MM.1S (cell line): Measurements from ENCODE around the gene SRD5A2.
"Not testable (repeated sequence)": the region's sequence is repeated elsewhere in the genome, so short reads cannot be mapped to it uniquely, and the experiment has no call there.

Experiments
- DNase-seq: peaks from one replicate; pipeline ENCODE4 v3.0.0-alpha.2; 2015
- H2AFZ ChIP-seq: fragments of 300-600 bp; sonication (generic); 2 replicates; pipeline ENCODE4 v1.6.0; 2016; ENCODE audit warnings: antibody characterized with exemption, low read length
- H3F3A ChIP-seq: fragments of 300-600 bp; sonication (generic); 2 replicates; pipeline ENCODE4 v1.6.1; 2016; ENCODE audit warnings: mild to moderate bottlenecking, antibody characterized with exemption, low read length, moderate library complexity, mixed read lengths; ENCODE audit not compliant: insufficient read depth
- H3K27ac ChIP-seq: fragments of 300-600 bp; sonication (generic); 2 replicates; pipeline ENCODE4 v1.5.1; 2016; ENCODE audit warnings: mild to moderate bottlenecking, low read length
- H3K27me3 ChIP-seq: fragments of 300-600 bp; sonication (generic); replicated peaks from 2 replicates; pipeline ENCODE4 v1.6.0; 2016; ENCODE audit warnings: low read length; ENCODE audit not compliant: insufficient read depth
- H3K36me3 ChIP-seq: fragments of 300-600 bp; sonication (generic); replicated peaks from 2 replicates; pipeline ENCODE4 v1.6.1; 2016; ENCODE audit warnings: mild to moderate bottlenecking, low read length, mixed read lengths; ENCODE audit not compliant: insufficient read depth
- H3K4me1 ChIP-seq: fragments of 300-600 bp; sonication (generic); 2 replicates; pipeline ENCODE4 v1.6.1; 2016; ENCODE audit warnings: low read length, mixed read lengths
- H3K4me2 ChIP-seq: fragments of 300-600 bp; sonication (generic); 2 replicates; pipeline ENCODE4 v1.6.0; 2016; ENCODE audit warnings: low read depth, low read length
- H3K4me3 ChIP-seq: fragments of 300-600 bp; sonication (generic); 2 replicates; pipeline ENCODE4 v1.5.1; 2016; ENCODE audit warnings: low read length, mixed read lengths
- H3K79me2 ChIP-seq: fragments of 300-600 bp; sonication (generic); 2 replicates; pipeline ENCODE4 v1.6.1; 2016; ENCODE audit warnings: mixed run types, low read length, mixed read lengths
- H3K9ac ChIP-seq: fragments of 300-600 bp; sonication (generic); 2 replicates; pipeline ENCODE4 v1.6.1; 2016; ENCODE audit warnings: low read length, mixed read lengths
- H3K9me2 ChIP-seq: fragments of 300-600 bp; sonication (generic); replicated peaks from 2 replicates; pipeline ENCODE4 v1.6.1; 2016; ENCODE audit warnings: mild to moderate bottlenecking, low read length, mixed read lengths; ENCODE audit not compliant: insufficient read depth
- H3K9me3 ChIP-seq: fragments of 300-600 bp; sonication (generic); replicated peaks from 2 replicates; pipeline ENCODE4 v1.6.1; 2016; ENCODE audit warnings: mild to moderate bottlenecking, low read length, mixed read lengths; ENCODE audit not compliant: insufficient read depth
- H4K20me1 ChIP-seq: fragments of 300-600 bp; sonication (generic); 2 replicates; pipeline ENCODE4 v1.6.1; 2016; ENCODE audit warnings: mild to moderate bottlenecking, low read length, moderate library complexity, mixed read lengths; ENCODE audit not compliant: insufficient read depth
- CTCF ChIP-seq: fragments of 300-600 bp; sonication (generic); IDR thresholded peaks from 2 replicates; pipeline ENCODE4 v1.5.1; 2016; ENCODE audit warnings: antibody characterized with exemption, low read length, mixed read lengths
- EZH2 ChIP-seq: fragments of 300-600 bp; sonication (generic); optimal IDR thresholded peaks from 2 replicates; pipeline ENCODE3; 2017; ENCODE audit warnings: low read depth, mild to moderate bottlenecking, antibody characterized with exemption, low read length, mixed read lengths
- EZH2phosphoT487 ChIP-seq: fragments of 300-600 bp; sonication (generic); IDR thresholded peaks from 2 replicates; pipeline ENCODE4 v1.6.1; 2018; ENCODE audit warnings: antibody characterized with exemption, low read length

SRD5A2 gene

GRCh38 chr2:31511376-31511775 is 69.4 kb downstream of the SRD5A2 start:
- no peaks in the 10 kb centered on the region for H3K79me2 ChIP-seq
- H2AFZ ChIP-seq, result no peak overlapping the region
- H3K4me2 ChIP-seq, result no peak overlapping the region
- no peaks in the 10 kb centered on the region for H3F3A ChIP-seq
- no peaks in the 10 kb centered on the region for H4K20me1 ChIP-seq
- no peak for TF ChIP-seq EZH2phosphoT487
- TF ChIP-seq CTCF, result no peak
- H3K4me1 ChIP-seq, result no peaks in the 10 kb centered on the region
- no peaks in the 10 kb centered on the region for H3K9me2 ChIP-seq
- H3K9ac ChIP-seq, result no peak overlapping the region
- H3K27me3 ChIP-seq, result no peaks in the 10 kb centered on the region
- no peak overlapping the region for H3K4me3 ChIP-seq
- H3K9me3 ChIP-seq, result no peaks in the 10 kb centered on the region
- H3K27ac ChIP-seq, result no peak overlapping the region
- H3K36me3 ChIP-seq, result no peaks in the 10 kb centered on the region
- DNase-seq, result no peak

- no peaks in the 10 kb centered on the region for H3K79me2 ChIP-seq
- no peak overlapping the region for H3K4me3 ChIP-seq
- H3K4me1 ChIP-seq, result no peaks in the 10 kb centered on the region
- H3K9ac ChIP-seq, result no peak overlapping the region
- no peaks in the 10 kb centered on the region for H3K27me3 ChIP-seq
- H3K27ac ChIP-seq, result no peak overlapping the region
- no peaks in the 10 kb centered on the region for H3K36me3 ChIP-seq
- TF ChIP-seq EZH2phosphoT487, result no peak
- no peak for TF ChIP-seq EZH2
- no peak for TF ChIP-seq CTCF
- no peaks in the 10 kb centered on the region for H3F3A ChIP-seq
- no peak for DNase-seq
- H2AFZ ChIP-seq, result no peak overlapping the region
- H4K20me1 ChIP-seq, result no peaks in the 10 kb centered on the region
- no peak overlapping the region for H3K4me2 ChIP-seq
- H3K9me2 ChIP-seq, result no peaks in the 10 kb centered on the region
- no peaks in the 10 kb centered on the region for H3K9me3 ChIP-seq
Observed at GRCh38 chr2:31505111-31505510, 75.6 kb downstream of the SRD5A2 start.

GRCh38 chr2:31504311-31504710 is 76.4 kb downstream of the SRD5A2 start:
- Histone ChIP-seq H4K20me1 (no peaks in the 10 kb centered on the region), H3K27ac (no peak overlapping the region), H3K27me3 (no peaks in the 10 kb centered on the region), H3K36me3 (no peaks in the 10 kb centered on the region), H3K4me3 (no peak overlapping the region), H3K9me2 (no peaks in the 10 kb centered on the region), H3K79me2 (no peaks in the 10 kb centered on the region), H3F3A (no peaks in the 10 kb centered on the region), H3K4me2 (no peak overlapping the region), H3K4me1 (no peaks in the 10 kb centered on the region), H3K9ac (no peak overlapping the region), H2AFZ (no peak overlapping the region), H3K9me3 (no peaks in the 10 kb centered on the region)
- no peak for DNase-seq
- TF ChIP-seq EZH2phosphoT487 (no peak), CTCF (no peak), EZH2 (no peak)

GRCh38 chr2:31496451-31496874 is 84.3 kb downstream of the SRD5A2 start:
- H2AFZ ChIP-seq, H3K4me3 ChIP-seq, H3K4me1 ChIP-seq, H3K9ac ChIP-seq, H3K9me2 ChIP-seq, H3K79me2 ChIP-seq, H3F3A ChIP-seq, H3K36me3 ChIP-seq, H3K27me3 ChIP-seq, H4K20me1 ChIP-seq, H3K9me3 ChIP-seq, DNase-seq, H3K4me2 ChIP-seq, H3K27ac ChIP-seq: not testable (repeated sequence)

- not testable (repeated sequence) for H3K4me3 ChIP-seq, H3K9ac ChIP-seq, H3K4me1 ChIP-seq, H3K4me2 ChIP-seq, H3K27me3 ChIP-seq, H3K36me3 ChIP-seq, H3K27ac ChIP-seq, H3K9me3 ChIP-seq, H3K79me2 ChIP-seq, H3K9me2 ChIP-seq, H4K20me1 ChIP-seq, H3F3A ChIP-seq
- DNase-seq, result peak; percentile 89
- H2AFZ ChIP-seq, result peak overlapping the region; percentile 68; the same call in 1 of the 2 replicates
Observed at GRCh38 chr2:31489339-31489738, 91.4 kb downstream of the SRD5A2 start.
